ENCODE measurements around the gene RPS26.
"Not testable (repeated sequence)": the region's sequence is repeated elsewhere in the genome, so short reads cannot be mapped to it uniquely, and the experiment has no call there.

The RPS26 gene

GRCh38 chr12:56041552-56042429 is at the start of gene RPS26:
RPS26 (plus strand) TSS chr12:56041918; CDS start chr12:56042167, 249 bp downstream.
- DNase-seq (ENCODE audit: low spot score): peak; percentile 96

DNA sequence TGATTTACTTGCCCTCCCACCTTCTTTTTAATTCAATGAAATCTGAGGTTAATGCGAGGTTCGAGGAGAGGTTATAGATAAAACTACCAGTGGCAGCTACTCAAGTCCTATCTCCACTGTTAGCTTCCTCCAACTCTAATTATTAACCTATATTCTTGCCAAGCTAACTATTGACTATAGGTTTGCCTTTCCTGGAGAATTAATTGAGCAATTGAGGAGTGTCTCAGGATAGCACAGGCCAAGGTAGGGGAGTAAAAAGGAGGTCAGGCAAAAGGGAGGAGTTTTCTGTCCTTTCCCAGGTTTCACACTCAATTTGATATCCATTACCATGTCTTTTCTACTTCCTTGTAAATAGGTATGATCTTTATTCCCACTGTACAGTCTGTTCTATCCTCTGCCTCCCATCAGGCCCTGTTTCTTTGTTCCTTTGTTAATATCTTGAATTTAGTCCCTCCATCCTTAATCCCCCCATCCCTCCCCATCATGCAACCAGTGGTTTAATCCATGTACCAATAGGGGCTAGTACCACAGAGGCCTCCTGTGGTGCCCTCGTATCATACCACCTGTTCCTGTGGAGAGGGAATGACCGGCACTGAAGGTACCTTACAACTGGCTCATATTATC is 48.4 kb upstream of the RPS26 start:
- no peak for DNase-seq (ENCODE audit: low spot score)

GRCh38 chr12:55995366-55995765 is 46.4 kb upstream of the RPS26 start:
- no peak for DNase-seq (ENCODE audit: low spot score)

DNA sequence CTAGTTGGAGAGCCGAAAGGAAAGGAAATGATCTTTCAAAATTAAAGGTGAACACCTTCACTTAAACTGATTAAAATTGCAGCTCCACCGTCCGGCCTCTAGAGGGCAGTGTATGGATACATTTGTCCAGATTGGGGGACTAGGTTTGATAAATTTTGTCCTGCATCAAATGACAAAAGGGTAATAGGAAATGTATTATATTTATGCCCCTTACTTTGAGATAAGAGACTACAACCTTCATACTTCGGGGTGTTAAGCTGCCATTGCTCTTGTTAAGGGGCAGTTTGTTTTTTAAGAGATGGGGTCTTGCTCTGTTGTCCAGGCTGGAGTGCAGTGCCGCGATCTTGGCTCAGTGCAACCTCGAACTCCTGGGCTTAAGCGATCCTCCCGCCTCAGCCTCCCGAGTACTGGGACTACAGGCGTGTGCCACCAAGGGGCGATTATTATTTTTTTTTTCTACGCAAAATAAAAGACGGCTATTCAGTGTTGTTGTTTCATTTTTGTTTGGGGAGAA is 45.5 kb upstream of the RPS26 start:
- DNase-seq (ENCODE audit: low spot score): no peak

GRCh38 chr12:55996715-55997534 is 44.8 kb upstream of the RPS26 start, which contains the start of gene SUOX:
SUOX (plus strand) TSS chr12:55997276; CDS start chr12:56002222, 4,946 bp downstream.
- peak; percentile 93 for DNase-seq (ENCODE audit: low spot score)

GRCh38 chr12:55997535-55997859 is 44.2 kb upstream of the RPS26 start:
- DNase-seq (ENCODE audit: low spot score): no peak

DNA sequence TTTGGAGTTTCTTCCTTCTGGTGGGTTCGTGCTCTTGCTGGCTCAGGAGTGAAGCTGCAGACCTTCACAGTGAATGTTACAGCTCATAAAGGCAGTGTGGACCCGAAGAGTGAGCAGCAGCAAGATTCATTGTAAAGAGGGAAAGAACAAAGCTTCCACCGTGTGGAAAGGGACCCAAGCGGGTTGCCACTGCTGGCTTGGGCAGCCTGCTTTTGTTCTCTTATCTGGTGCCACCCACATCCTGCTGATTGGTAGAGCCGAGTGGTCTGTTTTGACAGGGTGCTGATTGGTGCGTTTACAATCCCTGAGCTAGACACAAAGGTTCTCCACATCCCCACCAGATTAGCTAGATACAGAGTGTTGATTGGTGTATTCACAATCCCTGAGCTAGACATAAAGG is 42.2 kb upstream of the RPS26 start:
- DNase-seq (ENCODE audit: low spot score): not testable (repeated sequence)

DNA sequence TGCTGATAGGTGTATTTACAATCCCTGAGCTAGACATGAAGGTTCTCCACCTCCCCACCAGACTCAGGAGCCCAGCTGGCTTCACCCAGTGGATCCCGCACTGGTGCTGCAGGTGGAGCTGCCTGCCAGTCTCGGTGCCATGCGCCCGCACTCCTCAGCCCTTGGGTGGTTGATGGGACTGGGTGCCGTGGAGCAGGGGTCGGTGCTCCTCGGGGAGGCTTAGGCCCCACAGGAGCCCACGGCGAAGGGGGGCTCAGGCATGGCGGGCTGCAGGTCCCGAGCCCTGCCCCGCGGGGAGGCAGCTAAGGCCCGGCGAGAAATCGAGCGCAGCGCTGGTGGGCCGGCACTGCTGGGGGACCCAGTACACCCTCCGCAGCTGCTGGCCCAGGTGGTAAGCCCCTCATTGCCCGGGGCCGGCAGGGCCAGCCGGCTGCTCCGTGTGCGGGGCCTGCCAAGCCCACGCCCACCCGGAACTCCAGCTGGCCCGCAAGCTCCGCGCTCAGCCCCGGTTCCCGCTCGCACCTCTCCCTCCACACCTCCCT is 41.6 kb upstream of the RPS26 start:
- not testable (repeated sequence) for DNase-seq (ENCODE audit: low spot score)

- no peak for DNase-seq (ENCODE audit: low spot score)
Measured at GRCh38 chr12:56001487-56002100, 40.1 kb upstream of the RPS26 start.

DNA sequence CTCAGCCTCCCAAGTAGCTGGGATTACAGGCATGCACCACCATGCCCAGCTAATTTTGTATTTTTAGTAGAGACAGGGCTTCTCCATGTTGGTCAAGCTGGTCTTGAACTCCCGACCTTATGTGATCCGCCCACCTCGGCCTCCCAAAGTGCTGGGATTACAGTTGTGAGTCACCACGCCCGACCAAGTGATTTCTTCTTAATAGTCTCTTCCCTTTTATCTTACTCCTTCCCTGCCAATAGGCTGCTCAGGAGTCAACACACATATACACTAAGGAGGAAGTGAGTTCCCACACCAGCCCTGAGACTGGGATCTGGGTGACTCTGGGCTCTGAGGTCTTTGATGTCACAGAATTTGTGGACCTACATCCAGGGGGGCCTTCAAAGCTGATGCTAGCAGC is 38.3 kb upstream of the RPS26 start:
- not testable (repeated sequence) for DNase-seq (ENCODE audit: low spot score)

- no peak for DNase-seq (ENCODE audit: low spot score)
Measured at GRCh38 chr12:56004211-56004610, 37.5 kb upstream of the RPS26 start.

DNA sequence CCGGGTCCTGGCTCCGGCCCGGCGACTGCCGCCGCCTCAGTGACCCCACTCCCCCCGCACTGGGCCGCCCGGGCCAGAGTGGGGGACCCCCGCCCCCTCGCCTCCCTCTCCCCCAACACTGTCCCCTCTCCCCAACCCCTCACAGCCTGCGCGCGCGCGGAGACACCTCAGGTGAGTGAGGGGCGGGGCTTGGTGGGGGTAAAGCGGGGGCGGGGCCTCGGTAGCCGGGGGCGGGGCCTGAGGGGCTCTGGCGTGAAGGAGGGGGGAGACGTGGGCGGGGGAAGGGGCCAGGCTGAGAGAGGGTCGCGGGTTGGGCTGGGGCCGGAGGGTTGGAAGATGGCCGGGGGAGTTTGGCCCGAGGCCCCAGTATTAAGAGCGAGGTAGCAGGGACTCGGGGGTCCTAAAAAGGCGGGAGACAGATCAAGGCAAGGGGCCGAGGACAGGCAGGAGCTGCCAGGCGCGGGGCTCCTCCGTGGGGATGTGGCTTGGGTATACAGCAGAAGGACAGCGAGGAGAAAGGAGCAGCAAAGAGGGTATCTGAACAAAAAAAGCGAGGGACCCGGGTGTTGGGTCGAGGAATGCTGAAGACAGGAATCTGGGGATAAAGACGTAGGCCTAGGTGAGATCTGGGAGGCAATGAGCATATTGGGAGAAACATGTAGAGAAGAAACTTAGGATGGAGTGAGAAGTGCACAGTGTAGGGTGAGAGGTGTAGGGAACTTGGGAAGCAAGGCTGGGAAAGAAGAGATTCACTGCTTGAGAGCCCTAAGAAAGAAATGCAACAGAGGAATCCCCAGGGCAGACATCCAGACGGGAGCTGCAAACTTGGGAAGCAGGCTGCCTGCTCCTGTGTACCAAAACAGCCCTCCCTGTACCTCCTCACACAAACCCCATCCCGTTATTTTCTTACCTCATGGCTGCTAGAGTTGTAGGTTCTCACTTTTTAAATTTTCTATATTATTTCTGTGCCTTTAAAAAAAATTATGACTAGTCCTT is 33.9 kb upstream of the RPS26 start:
- DNase-seq (ENCODE audit: low spot score): peak; percentile 85

- no peak for DNase-seq (ENCODE audit: low spot score)
Measured at GRCh38 chr12:56010111-56010570, 31.6 kb upstream of the RPS26 start.

GRCh38 chr12:56011509-56012090 is 30.1 kb upstream of the RPS26 start:
- no peak for DNase-seq (ENCODE audit: low spot score)

DNA sequence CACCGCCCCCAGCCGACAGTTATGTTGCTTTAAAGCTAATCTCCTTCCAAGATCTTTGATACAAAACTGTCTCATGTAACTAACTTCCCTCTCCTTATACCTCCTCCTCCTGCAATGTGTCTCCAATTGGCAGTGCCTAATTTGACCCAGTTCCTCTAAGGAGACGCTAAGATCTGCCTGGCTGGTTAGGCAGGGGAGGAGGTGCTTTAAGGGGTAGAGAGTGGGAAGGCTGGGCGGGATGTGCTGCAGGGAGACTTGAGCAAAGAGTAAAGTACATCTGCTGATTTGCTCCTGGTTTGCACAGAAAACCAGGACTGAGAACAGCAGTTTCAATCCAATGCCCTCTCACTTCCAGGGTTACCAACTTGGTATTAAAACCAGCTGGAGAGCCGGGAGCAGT is 28.2 kb upstream of the RPS26 start:
- DNase-seq (ENCODE audit: low spot score): no peak

GRCh38 chr12:56014205-56014604 is 27.5 kb upstream of the RPS26 start:
- no peak for DNase-seq (ENCODE audit: low spot score)

GRCh38 chr12:56017181-56017580 is 24.5 kb upstream of the RPS26 start:
- no peak for DNase-seq (ENCODE audit: low spot score)

GRCh38 chr12:56018356-56018755 is 23.4 kb upstream of the RPS26 start:
- no peak for DNase-seq (ENCODE audit: low spot score)

GRCh38 chr12:56020423-56021184 is 21.1 kb upstream of the RPS26 start, which contains the start of gene IKZF4:
IKZF4 (plus strand) TSS chr12:56021043; CDS start chr12:56021494, 451 bp downstream.
- peak; percentile 82 for DNase-seq (ENCODE audit: low spot score)

All from left forelimb (tissue), 1 donor.